ENCODE measurements around the gene NCK2. TPM values are rescaled to one million over a fixed set of nuclear protein-coding genes. Genes with fewer than 3 reads are reported as not detected.

The NCK2 gene
- total RNA-seq, 1 experiment from 2014 or later: 26.7 TPM

- Histone ChIP-seq H3K4me1 (ENCODE audit: control insufficient read depth in 1 of 2, insufficient read depth in 2 of 2, low read length in 2 of 2) (no peaks in the 10 kb centered on the region; a peak in 1 of 4 replicates), H3K4me2 (ENCODE audit: low read length) (no peak overlapping the region), H3K36me3 (ENCODE audit: control insufficient read depth in 1 of 2, insufficient read depth in 2 of 2, low read length in 2 of 2) (no peaks in the 10 kb centered on the region), H2AFZ (ENCODE audit: low read depth, low read length, poor library complexity, severe bottlenecking) (no peak overlapping the region), H3K4me3 (replicated peaks in 1 of 2; ENCODE audit: low read depth in 1 of 2, low read length in 2 of 2) (no peak overlapping the region), H3K27me3 (ENCODE audit: insufficient read depth, low read length) (no peaks in the 10 kb centered on the region), H3K9me2 (ENCODE audit: insufficient read depth) (no peaks in the 10 kb centered on the region), H3K9me3 (ENCODE audit: control insufficient read depth in 1 of 2, insufficient read depth in 1 of 2, low read depth in 1 of 2, low read length in 2 of 2) (no peaks in the 10 kb centered on the region), H3K9ac (ENCODE audit: low read length) (no peak overlapping the region), H4K20me1 (ENCODE audit: insufficient read depth) (0 out of 2 replicates have a peak, but pooled peaks cover 4% of the 10 kb centered on the region), H3K27ac (ENCODE audit: low read depth, low read length) (no peak overlapping the region), H3K79me2 (ENCODE audit: insufficient read depth, low read length) (peaks cover 15% of the 10 kb centered on the region)
- ChIA-PET RAD21 (ENCODE audit: low non-redundant PET in 1 of 2, low total read pairs in 2 of 2, uncharacterized antibody in 2 of 2, unreplicated experiment in 2 of 2) (no interaction called here), CTCF (no interaction called here), POLR2A (no interaction called here)
- TF ChIP-seq POLR2A (IDR thresholded peaks at IDR 0.05; ENCODE audit: borderline replicate concordance, extremely low read depth, insufficient read depth, insufficient read length): no peak
- no peak for TF ChIP-seq EZH2 (IDR thresholded peaks at IDR 0.05)
- no peak for TF ChIP-seq POLR2AphosphoS5 (IDR thresholded peaks at IDR 0.05; ENCODE audit: low read depth, low read length)
- no peak for TF ChIP-seq SP1 (IDR thresholded peaks at IDR 0.05; ENCODE audit: low read depth)
- TF ChIP-seq EGR1 (IDR thresholded peaks at IDR 0.05; ENCODE audit: low read depth): no peak
- no peak for TF ChIP-seq MAX (IDR thresholded peaks at IDR 0.05)
- no peak for TF ChIP-seq TCF7L2 (IDR thresholded peaks at IDR 0.05; ENCODE audit: borderline replicate concordance, extremely low read depth, insufficient read depth, insufficient read length)
- TF ChIP-seq FOSL1 (IDR thresholded peaks at IDR 0.05; ENCODE audit: low read depth): no peak
- no peak for TF ChIP-seq REST (IDR thresholded peaks at IDR 0.05; ENCODE audit: low read depth)
- intact Hi-C loops (cut with micrococcal nuclease): no loop called here
- DNase-seq (ENCODE audit: low read depth, low spot score): no peak
- no TSS peak for BruUV-seq (replicated peaks)
- no peak for ATAC-seq
These were observed 32.9 kb downstream of the NCK2 start for GRCh38 chr2:105777506-105778055.
